Activated CD8-positive, alpha-beta T cell treated with anti-CD3 and anti-CD28 coated beads for 36 hours (primary cell): ENCODE measurements around the gene TMCC1. TPM values are rescaled to one million over a fixed set of nuclear protein-coding genes. Genes with fewer than 3 reads are reported as not detected.

ENCODE experiments used
- ATAC-seq: fragments of 200-7000 bp; cut with Tn5 transposase; one replicate; pipeline ENCODE4 v1.10.0; 2021; ENCODE audit warnings: mild to moderate bottlenecking, moderate library complexity
- CTCF ChIA-PET: fragments of 350-600 bp; sonication (Branson Sonifier 250); formaldehyde crosslinking; loops from one replicate; lab custom pipeline; 2021; ENCODE audit warnings: antibody characterized with exemption; lab: Charles Lee
- POLR2A ChIA-PET: fragments of 350-600 bp; sonication (Branson Sonifier 250); formaldehyde crosslinking; loops from one replicate; lab custom pipeline; 2021; ENCODE audit warnings: antibody characterized with exemption; lab: Charles Lee
- DNase-seq: peaks from one replicate; pipeline ENCODE4 v3.0.0-alpha.2; 2020
- H3K27ac Mint-ChIP-seq: one replicate; pipeline ENCODE4 v1.8.0; 2021; ENCODE audit warnings: mild to moderate bottlenecking, mixed read lengths
- H3K27me3 Mint-ChIP-seq: one replicate; pipeline ENCODE4 v1.8.0; 2021; ENCODE audit warnings: mixed read lengths
- H3K36me3 Mint-ChIP-seq: one replicate; pipeline ENCODE4 v1.8.0; 2021; ENCODE audit warnings: low read depth, mixed read lengths
- H3K4me1 Mint-ChIP-seq: one replicate; pipeline ENCODE4 v1.8.0; 2021; ENCODE audit warnings: low read depth, mixed read lengths
- H3K4me3 Mint-ChIP-seq: one replicate; pipeline ENCODE4 v1.8.0; 2021; ENCODE audit warnings: mild to moderate bottlenecking, moderate library complexity, mixed read lengths
- H3K9me3 Mint-ChIP-seq: one replicate; pipeline ENCODE4 v1.8.0; 2021; ENCODE audit warnings: mixed read lengths
- CTCF ChIP-seq: fragments of 200-600 bp; IDR thresholded peaks from one replicate; pipeline ENCODE4 v1.8.0; 2022; ENCODE audit warnings: antibody characterized with exemption, mild to moderate bottlenecking
- intact Hi-C: fragments of 100-400 bp; cut with micrococcal nuclease; formaldehyde crosslinking; loops from one replicate; pipeline ENCODE4 v1.10.0; 2022
- total RNA-seq, 2 experiments: library from RNA; stranded (reverse); gene quantifications; one replicate each; pipeline ENCODE4 v1.2.3, GENCODE V29; 2021

TMCC1 gene
- total RNA-seq, 2 experiments from 2014 or later, result 14.1 to 18.0 TPM

- POLR2A ChIA-PET, result interaction anchor here (0.7 kb wide), 1 partner anchor 42 kb away, joined by 3 read pairs; no protein-coding TSS in a partner anchor
- CTCF ChIA-PET, result interaction anchor here (1.0 kb wide), 1 partner anchor 14 kb away, joined by 3 read pairs; no protein-coding TSS in a partner anchor
- ATAC-seq (no peak), DNase-seq (no peak)
- Mint-ChIP-seq H3K27me3 (no peaks in the 10 kb centered on the region), H3K4me3 (no peak overlapping the region), H3K4me1 (no peaks in the 10 kb centered on the region), H3K36me3 (no peaks in the 10 kb centered on the region), H3K9me3 (no peaks in the 10 kb centered on the region), H3K27ac (no peak overlapping the region)
- no peak for TF ChIP-seq CTCF
- intact Hi-C loops, result no loop called here
These were observed 159.1 kb downstream of the TMCC1 start for GRCh38 chr3:129734449-129734848.

GRCh38 chr3:129732200-129732876, 161.2 kb downstream of the TMCC1 start:
- DNase-seq (no peak), ATAC-seq (no peak)
- Mint-ChIP-seq H3K4me1 (no peaks in the 10 kb centered on the region), H3K27me3 (no peaks in the 10 kb centered on the region), H3K27ac (no peak overlapping the region), H3K9me3 (peaks cover 1% of the 10 kb centered on the region), H3K4me3 (no peak overlapping the region), H3K36me3 (no peaks in the 10 kb centered on the region)
- ChIA-PET POLR2A (interaction anchor here (0.8 kb wide), 1 partner anchor 24 kb away, joined by 3 read pairs; no protein-coding TSS in a partner anchor), CTCF (no interaction called here)
- intact Hi-C loops, result no loop called here
- no peak for TF ChIP-seq CTCF

GRCh38 chr3:129727707-129728106, 165.8 kb downstream of the TMCC1 start:
- TF ChIP-seq CTCF, result no peak
- DNase-seq, result no peak
- no peaks in the 10 kb centered on the region for H3K4me1 Mint-ChIP-seq
- H3K9me3 Mint-ChIP-seq, result peaks cover 1% of the 10 kb centered on the region
- no peaks in the 10 kb centered on the region for H3K36me3 Mint-ChIP-seq
- POLR2A ChIA-PET, result no interaction called here
- H3K27ac Mint-ChIP-seq, result no peak overlapping the region
- no peak overlapping the region for H3K4me3 Mint-ChIP-seq
- H3K27me3 Mint-ChIP-seq, result no peaks in the 10 kb centered on the region
- no peak for ATAC-seq
- CTCF ChIA-PET, result interaction anchor here (1.2 kb wide), 1 partner anchor 95 kb away, joined by 3 read pairs; no protein-coding TSS in a partner anchor
- intact Hi-C loops, result no loop called here

- H3K27ac Mint-ChIP-seq, result no peak overlapping the region
- H3K9me3 Mint-ChIP-seq, result no peaks in the 10 kb centered on the region
- ATAC-seq, result no peak
- intact Hi-C loops, result no loop called here
- no peaks in the 10 kb centered on the region for H3K4me1 Mint-ChIP-seq
- H3K4me3 Mint-ChIP-seq, result no peak overlapping the region
- no peaks in the 10 kb centered on the region for H3K27me3 Mint-ChIP-seq
- DNase-seq, result no peak
- no peak for TF ChIP-seq CTCF
- H3K36me3 Mint-ChIP-seq, result no peaks in the 10 kb centered on the region
- ChIA-PET CTCF (interaction anchor here (1.4 kb wide), 1 partner anchor 9 kb away, joined by 3 read pairs; no protein-coding TSS in a partner anchor), POLR2A (no interaction called here)
These were observed 169.8 kb downstream of the TMCC1 start for GRCh38 chr3:129723558-129724324.

- Mint-ChIP-seq H3K4me3 (no peak overlapping the region), H3K4me1 (no peaks in the 10 kb centered on the region), H3K36me3 (no peaks in the 10 kb centered on the region), H3K27ac (no peak overlapping the region), H3K27me3 (no peaks in the 10 kb centered on the region), H3K9me3 (no peaks in the 10 kb centered on the region)
- DNase-seq, result no peak
- ChIA-PET POLR2A (no interaction called here), CTCF (no interaction called here)
- no peak for TF ChIP-seq CTCF
- intact Hi-C loops, result no loop called here
- no peak for ATAC-seq
These were observed 171.0 kb downstream of the TMCC1 start for GRCh38 chr3:129722527-129722926.
